Measurements from ENCODE around the gene EPS15. TPM values are rescaled to one million over a fixed set of nuclear protein-coding genes. Genes with fewer than 3 reads are reported as not detected.

The EPS15 gene
- total RNA-seq, 1 donor from 2014 or later = 72.5 TPM

- DNase-seq = no peak
- intact Hi-C loops (cut with DNase I) = no loop called here
- ATAC-seq (ENCODE audit: poor library complexity) = no peak
Observed at GRCh38 chr1:51359879-51360278, 159.2 kb downstream of the EPS15 start.

GRCh38 chr1:51355382-51355781, 163.7 kb downstream of the EPS15 start:
- DNase-seq = no peak
- intact Hi-C loops (cut with DNase I) = no loop called here
- no peak for ATAC-seq (ENCODE audit: poor library complexity)

GRCh38 chr1:51354416-51354815, 164.7 kb downstream of the EPS15 start:
- ATAC-seq (ENCODE audit: poor library complexity) (no peak), DNase-seq (no peak)
- intact Hi-C loops (cut with DNase I) = no loop called here

- ATAC-seq (ENCODE audit: poor library complexity) (no peak), DNase-seq (no peak)
- intact Hi-C loops (cut with DNase I) = no loop called here
Observed at GRCh38 chr1:51351907-51352306, 167.2 kb downstream of the EPS15 start.

GRCh38 chr1:51349862-51350261, 169.2 kb downstream of the EPS15 start:
- intact Hi-C loops (cut with DNase I) = no loop called here
- ATAC-seq (ENCODE audit: poor library complexity) = no peak
- no peak for DNase-seq

GRCh38 chr1:51348147-51348527, 170.9 kb downstream of the EPS15 start:
- no peak for ATAC-seq (ENCODE audit: poor library complexity)
- intact Hi-C loops (cut with DNase I) = no loop called here
- DNase-seq = no peak

GRCh38 chr1:51347398-51348146, 171.5 kb downstream of the EPS15 start:
- intact Hi-C loops (cut with DNase I) = no loop called here
- no peak for DNase-seq
- ATAC-seq (ENCODE audit: poor library complexity) = no peak

GRCh38 chr1:51346086-51346942, 172.8 kb downstream of the EPS15 start:
- DNase-seq = no peak
- ATAC-seq (ENCODE audit: poor library complexity) = no peak
- intact Hi-C loops (cut with DNase I) = no loop called here

- ATAC-seq (ENCODE audit: poor library complexity) (peak; percentile 13), DNase-seq (no peak)
- intact Hi-C loops (cut with DNase I) = no loop called here
Observed at GRCh38 chr1:51345300-51345687, 173.8 kb downstream of the EPS15 start.

- intact Hi-C loops (cut with DNase I) = no loop called here
- peak; percentile 75 for ATAC-seq (ENCODE audit: poor library complexity)
- DNase-seq = no peak
Observed at GRCh38 chr1:51344602-51345299, 174.3 kb downstream of the EPS15 start.

GRCh38 chr1:51344276-51344601, 174.8 kb downstream of the EPS15 start:
- no peak for ATAC-seq (ENCODE audit: poor library complexity)
- intact Hi-C loops (cut with DNase I) = no loop called here
- DNase-seq = no peak

- no peak for DNase-seq
Observed at GRCh38 chr1:51343624-51344023, 175.4 kb downstream of the EPS15 start.

GRCh38 chr1:51342591-51343206, 176.4 kb downstream of the EPS15 start:
- DNase-seq (no peak), ATAC-seq (ENCODE audit: poor library complexity) (no peak)
- intact Hi-C loops (cut with DNase I) = no loop called here

More at GRCh38 chr1:51343624-51344023, 175.4 kb downstream of the EPS15 start:
- intact Hi-C loops (cut with DNase I) = no loop called here
- ATAC-seq (ENCODE audit: poor library complexity) = no peak

- ATAC-seq (ENCODE audit: poor library complexity) (no peak), DNase-seq (no peak)
- intact Hi-C loops (cut with DNase I) = no loop called here
Observed at GRCh38 chr1:51341876-51342496, 177.1 kb downstream of the EPS15 start.

GRCh38 chr1:51340380-51340779, 178.7 kb downstream of the EPS15 start:
- intact Hi-C loops (cut with DNase I) = no loop called here

GRCh38 chr1:51336711-51337110, 182.4 kb downstream of the EPS15 start:
- intact Hi-C loops (cut with DNase I) = no loop called here
- ATAC-seq (ENCODE audit: poor library complexity) (no peak), DNase-seq (no peak)

More at GRCh38 chr1:51340380-51340779, 178.7 kb downstream of the EPS15 start:
- DNase-seq = no peak
- ATAC-seq (ENCODE audit: poor library complexity) = no peak

- intact Hi-C loops (cut with DNase I) = no loop called here
- ATAC-seq (ENCODE audit: poor library complexity) (no peak), DNase-seq (no peak)
Observed at GRCh38 chr1:51336004-51336403, 183.1 kb downstream of the EPS15 start.

- ATAC-seq (ENCODE audit: poor library complexity) = peak; percentile 55
- intact Hi-C loops (cut with DNase I) = no loop called here
- DNase-seq = no peak
Observed at GRCh38 chr1:51331206-51332100, 187.6 kb downstream of the EPS15 start.
